Measurements from ENCODE around the gene FASTK.

GRCh38 chr7:151056666-151057505 is 23.7 kb downstream of the FASTK start:
- no peak for TF ChIP-seq HDGF (IDR thresholded peaks at IDR 0.05; ENCODE audit: borderline replicate concordance)
- TF ChIP-seq ZNF384 (IDR thresholded peaks at IDR 0.05): no peak

All from HEK293T (cell line).